Ramos (cell line): ENCODE measurements around the gene HIC1.

Experiments
- in situ Hi-C: fragments of 300-500 bp; cut with MboI; formaldehyde crosslinking; loops from one replicate; pipeline ENCODE4 v1.14.3; 2022; ENCODE audit warnings: low sequenced_read_pairs; ENCODE audit not compliant: unreplicated experiment

HIC1 gene

DNA sequence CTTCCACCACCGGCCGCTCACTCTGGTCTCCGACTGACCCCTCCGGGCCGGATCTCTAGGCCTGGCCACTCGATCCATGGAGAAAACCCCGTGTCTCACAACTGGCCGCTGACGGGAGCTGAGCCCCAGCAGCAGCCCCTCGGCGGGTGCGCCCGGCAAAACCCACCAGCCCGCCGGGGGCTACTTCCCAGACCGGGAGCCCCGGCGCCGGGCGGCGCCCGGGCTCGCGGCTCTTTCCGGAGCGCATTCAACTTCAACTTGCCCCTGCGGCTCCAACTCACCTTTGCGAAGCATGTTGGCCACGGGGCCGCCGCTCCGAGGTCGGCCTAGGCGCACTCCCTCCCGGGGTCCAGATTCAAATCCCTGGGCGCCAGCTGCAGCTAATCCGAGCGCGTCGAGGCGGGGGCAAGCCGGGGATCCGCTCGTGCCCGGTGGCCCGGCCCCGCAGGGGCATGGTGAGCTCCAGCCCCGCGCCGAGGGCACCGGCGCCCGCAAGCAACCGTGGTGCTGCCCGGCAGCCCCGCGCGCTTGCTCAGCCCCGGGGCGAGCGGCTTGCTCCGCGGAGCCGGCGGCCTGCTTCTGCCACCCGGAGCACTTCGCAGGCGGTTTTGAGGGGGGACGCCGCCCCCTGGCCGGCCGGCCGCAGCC lies 30.2 kb upstream of the HIC1 start:
- in situ Hi-C loops, result loop anchor here (25.0 kb wide), 1 partner anchor 312 kb away; the partner anchor contains the start of genes TLCD2 and WDR81

DNA sequence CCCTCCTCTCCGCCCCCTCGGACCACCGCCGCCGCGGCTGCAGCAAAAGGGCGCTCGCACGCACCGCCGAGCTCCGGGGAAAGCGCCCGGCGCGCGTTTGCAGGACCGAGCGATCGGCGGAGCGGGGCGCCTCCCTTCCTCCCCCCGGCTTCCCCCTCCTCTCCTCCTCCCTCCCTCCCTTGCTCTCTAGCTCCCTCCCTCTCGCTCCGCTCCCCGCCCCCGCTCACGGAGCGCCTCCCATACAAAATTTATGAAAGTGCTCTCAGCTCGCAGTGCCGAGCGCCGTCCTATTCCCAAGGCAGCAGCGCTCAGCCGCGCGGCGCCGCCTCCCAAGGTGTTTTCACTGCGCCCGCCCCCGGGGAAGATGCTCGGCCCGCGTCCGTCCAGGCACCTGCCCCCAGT lies 29.7 kb upstream of the HIC1 start, which contains the start of gene RTN4RL1:
Gene RTN4RL1, minus strand, starts transcription at position 115 of the 402 bp plus-strand sequence. CDS start 469 bp downstream, outside the sequence.
- in situ Hi-C loops, result loop anchor here (25.0 kb wide), 1 partner anchor 313 kb away; the partner anchor contains the start of genes TLCD2 and WDR81

DNA sequence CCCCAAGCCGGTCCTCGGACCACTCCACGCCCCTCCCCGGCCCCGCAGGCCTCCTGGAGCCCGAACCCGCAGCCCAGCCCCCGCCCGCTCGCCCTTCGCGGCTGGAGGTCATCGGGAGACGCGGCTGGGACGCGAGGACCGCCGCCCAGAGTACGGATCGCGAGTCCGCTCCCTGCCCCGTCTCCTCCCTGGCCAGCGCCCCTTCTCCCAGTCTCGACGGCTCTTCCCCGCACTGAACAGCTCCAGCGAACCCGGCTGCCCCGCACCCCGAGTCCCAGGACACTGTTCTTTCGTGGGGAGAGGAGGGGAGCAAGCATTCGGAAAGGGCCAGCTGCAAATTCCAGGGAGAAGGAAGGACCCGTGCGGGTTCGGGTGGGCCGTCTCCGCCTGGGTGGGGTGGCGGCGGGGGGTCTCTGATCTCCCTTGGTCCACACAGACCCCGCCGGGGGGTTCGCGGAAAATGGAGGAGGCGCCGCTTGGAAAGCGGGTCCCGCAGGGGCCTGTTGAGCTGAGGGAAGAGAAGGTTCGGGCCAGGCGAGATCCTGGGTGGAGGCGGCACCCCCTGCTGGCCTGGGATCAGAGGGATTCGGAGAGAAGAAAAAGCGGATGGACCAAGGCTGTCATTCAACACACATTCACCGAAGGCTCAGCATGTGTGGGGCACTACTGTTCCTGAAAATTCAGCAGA lies 29.1 kb upstream of the HIC1 start:
- in situ Hi-C loops, result loop anchor here (25.0 kb wide), 1 partner anchor 313 kb away; the partner anchor contains the start of genes TLCD2 and WDR81

- in situ Hi-C loops, result loop anchor here (25.0 kb wide), 1 partner anchor 315 kb away; the partner anchor contains the start of genes TLCD2 and WDR81
Observed at GRCh38 chr17:2027528-2028233, 27.2 kb upstream of the HIC1 start.

DNA sequence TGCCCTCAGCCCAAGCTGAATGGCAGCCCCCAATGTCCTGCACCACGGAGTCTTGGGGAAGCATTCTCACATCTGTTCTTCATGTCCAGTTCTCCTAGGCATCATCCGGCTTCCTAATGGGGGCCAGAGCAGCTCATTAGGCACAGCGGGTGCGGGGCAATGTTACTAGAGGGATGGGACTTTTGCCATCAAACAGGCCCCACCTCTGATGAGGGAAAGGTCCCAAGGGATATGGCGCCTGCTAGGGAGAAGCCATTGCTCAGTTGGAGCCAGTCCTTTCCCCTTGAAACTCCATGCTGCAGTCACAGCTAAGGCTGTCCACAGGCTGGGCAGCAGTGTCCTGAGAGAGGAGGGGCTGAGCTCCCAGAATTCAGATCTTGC lies 26.7 kb upstream of the HIC1 start:
- in situ Hi-C loops, result loop anchor here (25.0 kb wide), 1 partner anchor 316 kb away; the partner anchor contains the start of genes TLCD2 and WDR81

GRCh38 chr17:2028737-2029136 lies 26.2 kb upstream of the HIC1 start:
- in situ Hi-C loops, result loop anchor here (25.0 kb wide), 1 partner anchor 316 kb away; the partner anchor contains the start of genes TLCD2 and WDR81

- in situ Hi-C loops, result loop anchor here (10.0 to 25.0 kb wide), 2 partner anchors 115 to 318 kb away; partner anchors contain the start of genes TLCD2 and WDR81
Observed at GRCh38 chr17:2029911-2030778, 24.8 kb upstream of the HIC1 start, which contains the start of gene DPH1. TSS of gene DPH1 (plus strand) at chr17:2030153. CDS start at chr17:2030170, 17 bp downstream.

DNA sequence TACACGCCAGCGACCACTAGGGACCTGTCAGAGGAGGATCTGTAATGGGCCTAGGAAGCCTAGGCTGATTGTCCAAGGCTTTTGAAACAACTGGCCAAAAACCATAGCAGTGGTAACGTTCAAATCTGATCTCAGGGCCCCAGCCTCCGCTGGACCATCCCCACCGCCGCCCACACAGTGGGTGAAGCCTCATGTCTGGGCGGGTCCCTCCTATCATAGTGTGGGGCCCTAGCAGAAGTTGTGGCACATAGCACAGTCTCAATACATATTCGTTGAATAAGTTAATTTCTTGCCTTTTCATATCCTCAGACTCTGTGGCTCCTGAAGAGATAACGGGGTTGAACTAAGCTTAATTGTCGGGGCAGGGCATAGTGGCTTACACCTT lies 24.1 kb upstream of the HIC1 start:
- in situ Hi-C loops, result loop anchor here (10.0 to 25.0 kb wide), 2 partner anchors 116 to 318 kb away; partner anchors contain the start of genes TLCD2 and WDR81

GRCh38 chr17:2033153-2033552 lies 21.8 kb upstream of the HIC1 start:
- in situ Hi-C loops, result loop anchor here (10.0 to 25.0 kb wide), 2 partner anchors 118 to 321 kb away; partner anchors contain the start of genes TLCD2 and WDR81

GRCh38 chr17:2034157-2034556 lies 20.7 kb upstream of the HIC1 start:
- in situ Hi-C loops, result loop anchor here (10.0 to 25.0 kb wide), 2 partner anchors 119 to 322 kb away; partner anchors contain the start of genes TLCD2 and WDR81

GRCh38 chr17:2034806-2035540 lies 19.9 kb upstream of the HIC1 start:
- in situ Hi-C loops, result loop anchor here (10.0 to 25.0 kb wide), 2 partner anchors 120 to 323 kb away; partner anchors contain the start of genes TLCD2 and WDR81

DNA sequence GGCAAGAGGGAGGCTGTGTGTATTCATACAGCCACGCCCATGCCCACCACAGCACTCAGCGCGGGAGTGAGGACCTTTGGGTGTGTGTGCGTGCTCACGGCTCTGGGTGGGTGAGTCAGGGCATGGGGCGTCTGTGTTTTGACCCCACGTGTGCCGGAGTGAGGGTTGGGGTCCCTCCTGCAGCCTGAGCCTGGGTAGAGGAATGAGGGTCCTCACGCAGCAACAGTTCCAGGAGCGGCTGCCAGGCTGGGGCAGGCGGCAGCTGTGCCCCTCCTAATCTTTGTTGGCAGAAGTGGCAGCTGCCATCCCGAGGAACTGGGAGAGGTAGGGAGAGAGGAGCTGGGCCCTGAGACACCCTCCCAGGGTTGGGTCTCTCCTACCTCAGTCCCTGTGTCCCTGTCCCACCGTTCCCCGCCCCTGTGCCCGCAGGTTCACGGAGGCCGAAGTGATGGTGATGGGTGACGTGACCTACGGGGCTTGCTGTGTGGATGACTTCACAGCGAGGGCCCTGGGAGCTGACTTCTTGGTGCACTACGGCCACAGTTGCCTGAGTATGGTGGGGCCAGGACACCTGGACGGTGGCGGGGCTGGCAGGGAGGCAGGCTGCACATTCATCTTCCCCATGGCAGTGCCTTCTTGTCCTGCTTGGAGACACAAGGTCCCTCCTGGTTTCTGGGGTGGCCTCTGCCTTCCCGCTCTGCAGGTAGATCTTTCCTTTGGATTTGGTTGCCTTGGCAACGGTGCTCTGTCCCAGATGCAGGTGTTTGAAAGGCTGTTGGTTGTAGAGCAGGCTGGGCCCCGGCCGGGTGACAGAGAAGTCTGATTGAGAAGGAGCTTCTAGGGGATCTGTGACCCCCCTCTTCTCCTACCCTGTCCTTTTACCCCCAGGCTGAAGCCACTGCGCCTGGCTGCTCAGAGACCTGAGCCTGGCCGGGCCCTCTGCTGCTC lies 19.1 kb upstream of the HIC1 start:
- in situ Hi-C loops, result loop anchor here (10.0 to 25.0 kb wide), 2 partner anchors 121 to 324 kb away; partner anchors contain the start of genes TLCD2 and WDR81

- in situ Hi-C loops, result loop anchor here (10.0 to 25.0 kb wide), 2 partner anchors 122 to 325 kb away; partner anchors contain the start of genes TLCD2 and WDR81
Observed at GRCh38 chr17:2037155-2037554, 17.7 kb upstream of the HIC1 start.

DNA sequence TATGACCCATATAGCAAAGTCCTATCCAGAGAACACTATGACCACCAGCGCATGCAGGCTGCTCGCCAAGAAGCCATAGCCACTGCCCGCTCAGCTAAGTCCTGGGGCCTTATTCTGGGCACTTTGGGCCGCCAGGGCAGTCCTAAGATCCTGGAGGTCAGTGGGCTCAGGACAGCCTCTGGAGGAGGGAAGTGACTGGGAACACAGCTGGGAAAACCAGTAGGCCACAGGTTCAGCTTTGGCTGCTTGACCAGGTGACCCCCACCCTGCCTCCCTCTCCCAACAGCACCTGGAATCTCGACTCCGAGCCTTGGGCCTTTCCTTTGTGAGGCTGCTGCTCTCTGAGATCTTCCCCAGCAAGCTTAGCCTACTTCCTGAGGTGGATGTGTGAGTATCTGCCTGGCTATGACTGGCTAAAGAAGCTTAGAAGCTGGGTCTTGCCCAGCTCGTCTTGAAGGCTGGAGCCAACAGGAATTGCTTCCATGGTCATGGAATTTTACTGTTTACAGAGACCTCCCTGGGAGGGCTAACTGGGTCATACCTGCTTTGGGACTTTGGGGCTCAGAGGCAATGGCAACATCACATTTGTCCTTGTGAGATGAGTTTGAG lies 14.6 kb upstream of the HIC1 start:
- in situ Hi-C loops, result loop anchor here (25.0 kb wide), 1 partner anchor 328 kb away; the partner anchor contains the start of genes TLCD2 and WDR81

DNA sequence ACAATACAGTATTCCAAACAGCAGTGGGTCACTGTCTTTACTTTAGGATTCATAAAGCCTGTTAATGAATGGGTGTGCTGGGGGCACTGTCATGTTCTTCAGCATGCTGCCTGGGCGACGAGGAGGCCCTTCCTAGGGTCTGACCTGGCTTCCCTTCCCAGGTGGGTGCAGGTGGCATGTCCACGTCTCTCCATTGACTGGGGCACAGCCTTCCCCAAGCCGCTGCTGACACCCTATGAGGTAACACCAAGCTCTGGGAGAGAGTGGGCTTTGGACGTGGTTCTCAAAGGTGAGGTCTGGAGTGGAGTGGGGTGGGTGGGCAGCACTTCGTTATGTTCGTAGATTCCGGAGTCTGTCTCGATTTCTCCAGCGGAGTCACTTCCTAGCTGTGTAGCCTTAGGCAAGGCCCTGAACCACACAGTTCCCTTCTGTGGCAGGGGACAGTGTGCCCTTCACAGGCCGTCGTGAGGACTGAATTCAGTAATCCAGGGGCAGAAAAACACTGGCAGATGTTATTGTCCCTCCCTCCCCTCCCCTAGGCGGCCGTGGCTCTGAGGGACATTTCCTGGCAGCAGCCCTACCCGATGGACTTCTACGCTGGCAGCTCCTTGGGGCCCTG lies 13.9 kb upstream of the HIC1 start:
- in situ Hi-C loops, result loop anchor here (25.0 kb wide), 1 partner anchor 329 kb away; the partner anchor contains the start of genes TLCD2 and WDR81
